Measurements from ENCODE around the gene DSCAM. TPM values are rescaled to one million over a fixed set of nuclear protein-coding genes. Genes with fewer than 3 reads are reported as not detected.

Gene DSCAM
- total RNA-seq, 1 experiment from 2014 or later: 0.33 TPM

GRCh38 chr21:40457741-40458140 is 389.2 kb downstream of the DSCAM start:
- CTCF ChIA-PET: no interaction called here
- Mint-ChIP-seq H3K4me1 (ENCODE audit: insufficient read depth, unreplicated experiment) (no peaks in the 10 kb centered on the region), H3K27me3 (ENCODE audit: insufficient read depth, unreplicated experiment) (no peaks in the 10 kb centered on the region)

GRCh38 chr21:40454057-40454456 is 392.9 kb downstream of the DSCAM start:
- ChIA-PET CTCF (no interaction called here), POLR2A (no interaction called here)
- TF ChIP-seq CTCF (IDR thresholded peaks at IDR 0.05; ENCODE audit: unreplicated experiment): no peak
- H3K36me3 Mint-ChIP-seq (ENCODE audit: insufficient read depth, unreplicated experiment): no peaks in the 10 kb centered on the region
- no peak overlapping the region for H3K4me3 Mint-ChIP-seq (ENCODE audit: unreplicated experiment)
- no peaks in the 10 kb centered on the region for H3K4me1 Mint-ChIP-seq (ENCODE audit: insufficient read depth, unreplicated experiment)
- no peak overlapping the region for H3K27ac Mint-ChIP-seq (ENCODE audit: low read depth, unreplicated experiment)
- peaks cover 13% of the 10 kb centered on the region for H3K9me3 Mint-ChIP-seq (ENCODE audit: unreplicated experiment)
- no peak for DNase-seq (ENCODE audit: unreplicated experiment)
- intact Hi-C loops (cut with micrococcal nuclease): no loop called here
- no TSS peak for BruUV-seq (replicated peaks)
- no peaks in the 10 kb centered on the region for H3K27me3 Mint-ChIP-seq (ENCODE audit: insufficient read depth, unreplicated experiment)

More at GRCh38 chr21:40457741-40458140, 389.2 kb downstream of the DSCAM start:
- POLR2A ChIA-PET: no interaction called here
- H3K27ac Mint-ChIP-seq (ENCODE audit: low read depth, unreplicated experiment): no peak overlapping the region
- no TSS peak for BruUV-seq (replicated peaks)
- H3K36me3 Mint-ChIP-seq (ENCODE audit: insufficient read depth, unreplicated experiment): no peaks in the 10 kb centered on the region
- intact Hi-C loops (cut with micrococcal nuclease): no loop called here
- H3K9me3 Mint-ChIP-seq (ENCODE audit: unreplicated experiment): peaks cover 13% of the 10 kb centered on the region
- H3K4me3 Mint-ChIP-seq (ENCODE audit: unreplicated experiment): no peak overlapping the region
- TF ChIP-seq CTCF (IDR thresholded peaks at IDR 0.05; ENCODE audit: unreplicated experiment): no peak
- DNase-seq (ENCODE audit: unreplicated experiment): no peak

GRCh38 chr21:40453183-40453582 is 393.8 kb downstream of the DSCAM start:
- POLR2A ChIA-PET: no interaction called here
- Mint-ChIP-seq H3K4me1 (ENCODE audit: insufficient read depth, unreplicated experiment) (no peaks in the 10 kb centered on the region), H3K27ac (ENCODE audit: low read depth, unreplicated experiment) (no peak overlapping the region), H3K36me3 (ENCODE audit: insufficient read depth, unreplicated experiment) (no peaks in the 10 kb centered on the region), H3K27me3 (ENCODE audit: insufficient read depth, unreplicated experiment) (no peaks in the 10 kb centered on the region), H3K4me3 (ENCODE audit: unreplicated experiment) (no peak overlapping the region), H3K9me3 (ENCODE audit: unreplicated experiment) (peaks cover 13% of the 10 kb centered on the region)
- intact Hi-C loops (cut with micrococcal nuclease): no loop called here
- CTCF ChIA-PET: interaction anchor here (0.6 kb wide), 1 partner anchor 144 kb away, joined by 3 read pairs; no protein-coding TSS in a partner anchor
- no TSS peak for BruUV-seq (replicated peaks)
- no peak for DNase-seq (ENCODE audit: unreplicated experiment)
- no peak for TF ChIP-seq CTCF (IDR thresholded peaks at IDR 0.05; ENCODE audit: unreplicated experiment)

- ChIA-PET CTCF (no interaction called here), POLR2A (no interaction called here)
- BruUV-seq (replicated peaks): no TSS peak
- DNase-seq (ENCODE audit: unreplicated experiment): no peak
- Mint-ChIP-seq H3K4me3 (ENCODE audit: unreplicated experiment) (no peak overlapping the region), H3K27ac (ENCODE audit: low read depth, unreplicated experiment) (no peak overlapping the region), H3K9me3 (ENCODE audit: unreplicated experiment) (peaks cover 13% of the 10 kb centered on the region), H3K27me3 (ENCODE audit: insufficient read depth, unreplicated experiment) (no peaks in the 10 kb centered on the region), H3K4me1 (ENCODE audit: insufficient read depth, unreplicated experiment) (no peaks in the 10 kb centered on the region), H3K36me3 (ENCODE audit: insufficient read depth, unreplicated experiment) (no peaks in the 10 kb centered on the region)
- intact Hi-C loops (cut with micrococcal nuclease): no loop called here
- no peak for TF ChIP-seq CTCF (IDR thresholded peaks at IDR 0.05; ENCODE audit: unreplicated experiment)
Observed at GRCh38 chr21:40452548-40452947, 394.4 kb downstream of the DSCAM start.

All from MCF 10A (cell line).